ENCODE measurements around the gene LHX6. TPM values are rescaled to one million over a fixed set of nuclear protein-coding genes. Genes with fewer than 3 reads are reported as not detected.

LHX6 gene
- total RNA-seq, 1 experiment from 2014 or later: not detected

DNA sequence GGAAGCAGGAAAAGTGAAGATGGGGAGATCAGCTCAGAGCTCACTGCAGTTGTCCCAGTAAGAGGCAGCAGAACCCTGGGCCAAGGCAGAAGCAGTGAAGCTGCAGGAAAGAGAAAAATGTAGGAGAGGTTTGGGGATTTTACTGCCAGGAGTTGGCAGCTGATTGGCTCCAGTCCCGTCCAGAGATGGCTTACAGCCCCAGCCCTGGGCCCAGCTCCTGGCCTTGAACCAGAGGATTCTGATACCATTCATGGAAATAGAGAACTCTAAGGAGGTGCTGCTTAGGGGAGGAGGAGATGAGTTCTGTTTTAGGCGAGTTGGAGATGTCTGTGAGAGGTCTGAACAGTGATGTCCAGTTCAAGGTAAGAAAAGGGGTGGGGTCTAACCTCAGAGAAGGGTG, 64.5 kb downstream of the LHX6 start:
- no peaks in the 10 kb centered on the region; the same call in 1 of the 2 replicates for H3K4me1 ChIP-seq (ENCODE audit: low read length)
- no peak overlapping the region for H3K27ac ChIP-seq (ENCODE audit: low read length)
- no peak overlapping the region for H3K4me3 ChIP-seq (ENCODE audit: low read length)
- no peak overlapping the region for H3K4me2 ChIP-seq (ENCODE audit: low read depth, low read length, poor library complexity, severe bottlenecking)
- H3K27me3 ChIP-seq (ENCODE audit: low read length): 0 out of 2 replicates have a peak, but pooled peaks cover 5% of the 10 kb centered on the region
- no peaks in the 10 kb centered on the region for H3K36me3 ChIP-seq (ENCODE audit: insufficient read depth, low read length)
- peaks cover 8% of the 10 kb centered on the region; the same call in 1 of the 2 replicates for H3K9me3 ChIP-seq (ENCODE audit: low read length)
- H3K9ac ChIP-seq (ENCODE audit: low read length): no peak overlapping the region
- DNase-seq: no peak
- no peaks in the 10 kb centered on the region for H3K9me2 ChIP-seq (replicated peaks; ENCODE audit: insufficient read depth, low read length)
- no peak overlapping the region for H2AFZ ChIP-seq (ENCODE audit: low read length)
- H4K20me1 ChIP-seq (ENCODE audit: insufficient read depth, low read depth, low read length): no peaks in the 10 kb centered on the region
- peaks cover 2% of the 10 kb centered on the region for H3K79me2 ChIP-seq (ENCODE audit: low read length)

DNA sequence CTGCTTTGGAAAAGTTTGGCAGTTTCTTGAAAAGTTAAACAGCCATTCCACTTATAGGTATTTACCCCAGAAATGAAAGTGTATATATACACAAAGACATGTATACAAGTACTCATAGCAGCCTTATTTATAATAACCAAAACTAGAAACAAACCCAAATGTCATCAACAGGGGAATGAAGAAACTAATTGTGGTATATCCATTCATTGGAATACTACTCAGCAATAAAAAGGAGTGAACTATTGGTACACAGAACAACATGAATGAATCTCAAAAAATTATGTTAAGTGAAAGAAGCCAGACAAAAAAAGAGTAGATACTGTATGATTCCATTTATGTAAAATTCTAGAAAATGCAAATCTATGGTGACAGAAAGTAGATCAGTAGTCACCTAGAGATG, 66.3 kb downstream of the LHX6 start:
- Histone ChIP-seq H3K9ac (ENCODE audit: low read length) (no peak overlapping the region), H3K27me3 (ENCODE audit: low read length) (no peaks in the 10 kb centered on the region), H4K20me1 (ENCODE audit: insufficient read depth, low read depth, low read length) (no peaks in the 10 kb centered on the region), H3K4me2 (ENCODE audit: low read depth, low read length, poor library complexity, severe bottlenecking) (no peak overlapping the region), H3K4me1 (ENCODE audit: low read length) (peaks cover 13% of the 10 kb centered on the region), H3K27ac (ENCODE audit: low read length) (no peak overlapping the region), H3K36me3 (ENCODE audit: insufficient read depth, low read length) (no peaks in the 10 kb centered on the region), H2AFZ (ENCODE audit: low read length) (no peak overlapping the region), H3K9me3 (ENCODE audit: low read length) (peaks cover 8% of the 10 kb centered on the region; the same call in 1 of the 2 replicates), H3K4me3 (ENCODE audit: low read length) (no peak overlapping the region), H3K9me2 (replicated peaks; ENCODE audit: insufficient read depth, low read length) (no peaks in the 10 kb centered on the region), H3K79me2 (ENCODE audit: low read length) (peaks cover 21% of the 10 kb centered on the region)
- DNase-seq: no peak

DNA sequence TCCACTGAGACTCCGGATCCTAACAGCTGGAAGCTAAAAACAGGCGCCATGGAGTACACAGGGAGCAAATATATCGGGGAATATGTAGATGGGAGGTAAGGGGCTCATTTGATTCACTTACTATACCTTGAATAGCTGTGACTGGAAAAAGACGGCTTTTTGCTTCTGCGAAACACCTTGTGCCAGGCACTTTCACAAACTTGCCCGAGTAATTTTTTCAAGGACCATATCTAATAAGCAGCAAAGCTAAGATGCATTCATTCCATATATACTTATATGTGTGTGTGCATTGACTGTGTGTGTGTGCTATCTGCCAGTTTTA, 68.9 kb downstream of the LHX6 start:
- Histone ChIP-seq H3K79me2 (ENCODE audit: low read length) (peaks cover 46% of the 10 kb centered on the region), H3K36me3 (ENCODE audit: insufficient read depth, low read length) (no peaks in the 10 kb centered on the region; the same call in 1 of the 2 replicates), H3K4me3 (ENCODE audit: low read length) (peak overlapping the region; percentile 76; the same call in 1 of the 2 replicates), H3K4me2 (ENCODE audit: low read depth, low read length, poor library complexity, severe bottlenecking) (peak overlapping the region; percentile 90), H3K27ac (ENCODE audit: low read length) (no peak overlapping the region), H2AFZ (ENCODE audit: low read length) (no peak overlapping the region), H3K4me1 (ENCODE audit: low read length) (peaks cover 26% of the 10 kb centered on the region), H3K9ac (ENCODE audit: low read length) (no peak overlapping the region), H3K9me3 (ENCODE audit: low read length) (peaks cover 8% of the 10 kb centered on the region; the same call in 1 of the 2 replicates), H3K27me3 (ENCODE audit: low read length) (no peaks in the 10 kb centered on the region), H3K9me2 (replicated peaks; ENCODE audit: insufficient read depth, low read length) (no peaks in the 10 kb centered on the region), H4K20me1 (ENCODE audit: insufficient read depth, low read depth, low read length) (no peaks in the 10 kb centered on the region)
- DNase-seq: no peak

DNA sequence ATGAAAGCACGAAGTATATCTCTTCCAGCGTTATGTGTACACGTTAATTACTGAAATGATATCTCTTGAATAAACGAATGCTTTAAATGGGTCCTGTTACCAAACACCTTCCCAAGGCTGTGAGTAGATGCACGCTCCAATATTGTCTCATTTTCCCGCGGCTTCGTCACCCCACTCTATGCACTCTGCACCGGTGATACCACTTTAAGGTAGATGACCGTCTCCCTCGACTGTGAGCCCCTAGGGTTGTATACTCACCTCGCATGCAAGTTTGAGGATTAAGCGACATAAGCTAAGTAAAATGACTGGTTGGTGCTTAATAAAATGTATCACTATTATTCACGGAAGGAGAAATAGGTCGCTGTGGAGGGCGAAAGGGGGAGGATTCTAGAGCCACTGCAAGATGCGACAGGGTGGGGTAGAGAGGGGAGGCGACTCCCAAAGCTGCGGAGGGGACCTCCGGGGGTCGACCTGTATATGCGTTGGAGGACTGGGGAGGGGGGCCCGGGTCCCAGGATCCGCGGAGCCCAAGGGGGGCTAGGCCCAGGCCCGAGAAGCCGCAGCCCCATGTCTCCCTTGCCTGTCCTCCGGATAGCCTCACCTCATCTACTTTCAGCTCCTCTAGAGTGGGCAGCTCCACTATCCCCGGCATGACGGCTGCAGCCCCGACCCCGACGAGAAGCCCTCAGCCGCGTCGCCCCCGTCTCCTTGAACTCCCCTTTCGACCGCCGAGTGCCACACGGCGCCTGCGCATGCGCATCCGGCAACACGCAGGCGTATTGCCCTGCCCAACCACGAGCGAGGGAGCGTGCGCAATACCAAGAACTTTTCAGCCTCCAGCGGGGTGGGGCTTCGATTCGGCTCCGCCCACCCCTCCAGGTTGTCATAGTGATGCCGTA, 69.5 kb downstream of the LHX6 start, which contains the start of the genes MORN5 and NDUFA8:
MORN5 (plus strand) TSS at position 883 of the 899 bp plus-strand sequence. CDS start 65 bp downstream, outside the sequence.
NDUFA8 (minus strand) TSS at position 754 of the 899 bp plus-strand sequence; CDS start at position 652, 102 bp downstream.
- Histone ChIP-seq H3K27ac (ENCODE audit: low read length) (peak within 1 kb of the TSS; percentile 7; the same call in 1 of the 2 replicates), H3K27me3 (ENCODE audit: low read length) (no peaks in the 10 kb centered on the region), H2AFZ (ENCODE audit: low read length) (peak within 1 kb of the TSS; percentile 58), H4K20me1 (ENCODE audit: insufficient read depth, low read depth, low read length) (no peaks in the 10 kb centered on the region), H3K4me2 (ENCODE audit: low read depth, low read length, poor library complexity, severe bottlenecking) (peak within 1 kb of the TSS; percentile 90), H3K4me3 (ENCODE audit: low read length) (peak within 1 kb of the TSS; percentile 76), H3K9me3 (ENCODE audit: low read length) (peaks cover 8% of the 10 kb centered on the region; the same call in 1 of the 2 replicates), H3K4me1 (ENCODE audit: low read length) (peaks cover 32% of the 10 kb centered on the region), H3K36me3 (ENCODE audit: insufficient read depth, low read length) (no peaks in the 10 kb centered on the region; the same call in 1 of the 2 replicates), H3K9ac (ENCODE audit: low read length) (peak within 1 kb of the TSS; percentile 89), H3K79me2 (ENCODE audit: low read length) (peaks cover 51% of the 10 kb centered on the region), H3K9me2 (replicated peaks; ENCODE audit: insufficient read depth, low read length) (no peaks in the 10 kb centered on the region)
- DNase-seq: peak; percentile 97

- DNase-seq: peak; percentile 79
- H3K4me2 ChIP-seq (ENCODE audit: low read depth, low read length, poor library complexity, severe bottlenecking): peak overlapping the region; percentile 90
- H3K27ac ChIP-seq (ENCODE audit: low read length): no peak overlapping the region
- H3K27me3 ChIP-seq (ENCODE audit: low read length): no peaks in the 10 kb centered on the region
- H3K4me3 ChIP-seq (ENCODE audit: low read length): peak overlapping the region; percentile 76; the same call in 1 of the 2 replicates
- 0 out of 2 replicates have a peak overlapping the region, but pooled peaks have one; percentile 26 for H3K9ac ChIP-seq (ENCODE audit: low read length)
- no peaks in the 10 kb centered on the region for H3K9me2 ChIP-seq (replicated peaks; ENCODE audit: insufficient read depth, low read length)
- peaks cover 62% of the 10 kb centered on the region for H3K79me2 ChIP-seq (ENCODE audit: low read length)
- 0 out of 2 replicates have a peak, but pooled peaks cover 6% of the 10 kb centered on the region for H4K20me1 ChIP-seq (ENCODE audit: insufficient read depth, low read depth, low read length)
- H3K4me1 ChIP-seq (ENCODE audit: low read length): peaks cover 42% of the 10 kb centered on the region
- H3K36me3 ChIP-seq (ENCODE audit: insufficient read depth, low read length): no peaks in the 10 kb centered on the region; the same call in 1 of the 2 replicates
- no peak overlapping the region for H2AFZ ChIP-seq (ENCODE audit: low read length)
- H3K9me3 ChIP-seq (ENCODE audit: low read length): peaks cover 8% of the 10 kb centered on the region; the same call in 1 of the 2 replicates
Measured at GRCh38 chr9:122158202-122158601, 70.6 kb downstream of the LHX6 start.

GRCh38 chr9:122155796-122156195, 73.0 kb downstream of the LHX6 start:
- H3K27ac ChIP-seq (ENCODE audit: low read length): no peak overlapping the region
- H3K9ac ChIP-seq (ENCODE audit: low read length): no peak overlapping the region
- H4K20me1 ChIP-seq (ENCODE audit: insufficient read depth, low read depth, low read length): 0 out of 2 replicates have a peak, but pooled peaks cover 11% of the 10 kb centered on the region
- no peak overlapping the region for H3K4me2 ChIP-seq (ENCODE audit: low read depth, low read length, poor library complexity, severe bottlenecking)
- peaks cover 12% of the 10 kb centered on the region; the same call in 1 of the 2 replicates for H3K36me3 ChIP-seq (ENCODE audit: insufficient read depth, low read length)
- H2AFZ ChIP-seq (ENCODE audit: low read length): no peak overlapping the region
- no peak for DNase-seq
- peaks cover 42% of the 10 kb centered on the region for H3K4me1 ChIP-seq (ENCODE audit: low read length)
- H3K9me2 ChIP-seq (replicated peaks; ENCODE audit: insufficient read depth, low read length): no peaks in the 10 kb centered on the region
- H3K9me3 ChIP-seq (ENCODE audit: low read length): no peaks in the 10 kb centered on the region
- no peak overlapping the region for H3K4me3 ChIP-seq (ENCODE audit: low read length)
- H3K79me2 ChIP-seq (ENCODE audit: low read length): peaks cover 84% of the 10 kb centered on the region
- no peaks in the 10 kb centered on the region for H3K27me3 ChIP-seq (ENCODE audit: low read length)

Other genes with a start within 250 kb of the LHX6 start
- gene TTLL11, start 135.6 kb downstream of the LHX6 start, total RNA-seq (2014; rRNA removed; shearing (Covaris generic); ENCODE audit: low replicate concordance): 2.5 and 3.4 TPM in 2 replicates
- 39.7 and 42.7 TPM in 2 replicates for gene NDUFA8, start 69.2 kb downstream of the LHX6 start, total RNA-seq (2014; rRNA removed; shearing (Covaris generic); ENCODE audit: low replicate concordance)
- not detected in 2 replicates for gene MORN5, start 69.0 kb downstream of the LHX6 start, total RNA-seq (2014; rRNA removed; shearing (Covaris generic); ENCODE audit: low replicate concordance)
- 8.5 and 14.5 TPM in 2 replicates for gene RBM18, start 35.9 kb upstream of the LHX6 start, total RNA-seq (2014; rRNA removed; shearing (Covaris generic); ENCODE audit: low replicate concordance)
- gene MRRF, start 35.9 kb upstream of the LHX6 start, total RNA-seq (2014; rRNA removed; shearing (Covaris generic); ENCODE audit: low replicate concordance): 36.3 and 67.3 TPM in 2 replicates
- 0.07 TPM in 1 of 2 replicates, not detected in the other for gene PTGS1, start 142.1 kb upstream of the LHX6 start, total RNA-seq (2014; rRNA removed; shearing (Covaris generic); ENCODE audit: low replicate concordance)
- gene OR1J1, start 249.0 kb upstream of the LHX6 start, total RNA-seq (2014; rRNA removed; shearing (Covaris generic); ENCODE audit: low replicate concordance): not detected in 2 replicates

Data from Karpas-422 (cell line).